ENCODE results near the gene ARL1.
"Not testable (repeated sequence)": the region's sequence is repeated elsewhere in the genome, so short reads cannot be mapped to it uniquely, and the experiment has no call there.

The ARL1 gene

DNA sequence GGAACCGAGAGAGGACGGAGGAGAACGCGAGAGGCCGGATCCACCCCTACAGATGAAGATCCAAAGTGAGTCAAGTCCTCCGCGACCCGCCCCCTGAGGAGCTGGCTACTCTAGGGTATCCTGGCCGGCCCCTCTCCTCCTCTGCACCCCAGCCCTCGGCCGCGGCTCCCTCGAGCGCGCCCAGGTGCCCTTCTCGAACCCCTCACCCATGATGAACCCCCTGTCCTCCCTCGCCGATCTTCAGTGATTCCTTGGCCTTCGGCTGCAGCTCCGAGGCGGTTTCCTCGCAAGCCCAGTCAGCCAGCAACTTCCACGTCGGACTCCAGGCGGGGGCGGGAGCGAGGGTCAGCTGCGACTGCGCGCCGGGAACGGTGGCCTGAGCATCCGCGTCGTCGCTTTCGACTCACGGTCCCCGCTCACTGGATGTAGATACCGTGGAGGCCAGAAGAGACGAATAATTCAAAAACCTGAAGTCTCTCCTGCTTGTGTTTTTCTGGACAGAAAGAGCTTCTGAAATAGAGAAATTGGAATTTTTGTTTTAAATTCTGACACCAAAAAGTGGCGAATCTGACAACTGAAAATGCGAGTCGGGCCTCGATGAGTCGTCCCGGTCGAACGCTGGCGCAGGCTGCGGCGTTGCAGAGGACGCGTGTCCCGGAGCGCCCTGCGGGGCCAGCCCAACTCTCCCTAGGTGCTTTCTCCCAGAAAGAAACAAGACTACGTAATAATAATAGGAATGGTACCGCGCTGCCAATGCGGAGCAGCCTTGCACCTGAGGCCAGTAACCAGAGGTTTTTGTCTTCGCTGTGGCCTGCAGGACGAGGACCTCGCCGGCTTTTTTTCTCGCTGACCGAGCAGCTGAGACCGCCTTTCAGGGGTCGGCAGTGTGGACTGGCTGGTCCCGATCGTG, at the start of gene ARL1:
Gene ARL1, minus strand, starts transcription at position 337 of the 910 bp plus-strand sequence. Its CDS starts 127 bp downstream, at position 210.
- peak; percentile 86 for DNase-seq

DNA sequence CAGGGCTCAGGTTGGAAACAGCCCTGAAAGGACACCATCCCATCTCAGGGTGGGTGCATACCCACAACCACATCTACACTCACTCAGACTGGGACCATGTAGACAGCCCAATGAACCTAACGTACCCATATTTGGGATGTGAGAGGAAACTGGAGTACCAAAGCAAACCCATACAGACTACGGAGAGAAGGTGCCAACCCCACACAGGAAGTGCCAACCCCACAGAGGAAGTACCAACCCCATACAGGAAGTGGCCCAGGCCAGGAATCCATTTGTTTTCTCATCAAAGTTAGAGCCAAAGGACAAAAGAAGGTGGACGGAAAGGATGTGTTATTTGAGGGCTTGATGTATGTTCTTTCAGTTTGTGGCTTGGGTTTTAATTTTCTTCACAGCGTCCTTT, 48.1 kb upstream of the ARL1 start:
- DNase-seq = no peak

DNA sequence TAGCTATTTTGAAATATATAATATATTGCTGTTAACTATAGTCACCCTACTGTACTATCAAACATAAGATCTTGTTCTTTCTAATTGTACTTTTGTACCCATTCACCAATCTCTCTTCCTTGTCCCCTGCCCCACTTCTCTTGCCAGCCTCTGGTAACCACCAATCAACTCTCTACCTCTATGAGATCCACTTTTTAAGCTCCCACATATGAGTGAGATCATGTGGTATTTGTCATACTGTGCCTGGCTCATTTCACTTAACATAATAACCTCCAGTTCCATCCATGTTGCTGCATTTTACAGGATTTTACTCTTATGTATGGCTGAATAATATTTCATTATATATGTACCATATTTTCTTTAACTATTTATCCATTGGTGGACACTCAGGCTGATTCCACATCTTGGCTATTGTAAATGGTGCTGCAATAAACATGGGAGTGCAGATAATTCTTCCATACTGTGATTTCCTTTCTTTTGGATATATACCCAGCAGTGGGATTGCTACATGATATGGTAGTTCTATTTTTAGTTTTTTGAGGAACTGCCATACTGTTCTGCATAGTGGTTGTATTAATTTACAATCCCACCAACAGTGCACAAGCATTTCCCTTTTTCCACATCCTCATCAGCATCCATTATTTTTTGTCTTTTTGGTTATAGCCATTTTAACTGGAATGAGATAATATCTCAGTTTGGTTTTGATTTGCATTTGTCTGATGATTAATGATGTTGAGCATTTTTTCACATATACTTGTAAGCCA, 34.1 kb upstream of the ARL1 start:
- no peak for DNase-seq

DNA sequence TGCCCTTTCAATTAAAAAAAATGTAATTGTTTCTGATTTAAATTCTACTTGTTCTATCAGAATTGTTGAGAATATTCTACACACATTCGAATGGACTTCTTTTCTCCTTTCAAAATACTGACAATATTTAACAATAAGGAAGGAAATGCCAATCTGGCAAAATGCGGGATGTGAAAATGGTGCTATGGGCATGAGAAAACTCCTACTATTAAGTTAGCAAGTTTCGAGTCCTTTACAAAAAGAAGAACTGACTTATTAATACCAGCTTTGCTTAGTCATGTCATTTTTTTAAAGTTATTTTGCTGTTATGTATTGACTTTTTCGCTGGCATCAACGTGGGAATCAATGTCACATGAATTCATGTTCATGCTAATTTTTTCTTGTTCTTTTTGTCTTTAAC, 31.7 kb upstream of the ARL1 start:
- DNase-seq = no peak

DNA sequence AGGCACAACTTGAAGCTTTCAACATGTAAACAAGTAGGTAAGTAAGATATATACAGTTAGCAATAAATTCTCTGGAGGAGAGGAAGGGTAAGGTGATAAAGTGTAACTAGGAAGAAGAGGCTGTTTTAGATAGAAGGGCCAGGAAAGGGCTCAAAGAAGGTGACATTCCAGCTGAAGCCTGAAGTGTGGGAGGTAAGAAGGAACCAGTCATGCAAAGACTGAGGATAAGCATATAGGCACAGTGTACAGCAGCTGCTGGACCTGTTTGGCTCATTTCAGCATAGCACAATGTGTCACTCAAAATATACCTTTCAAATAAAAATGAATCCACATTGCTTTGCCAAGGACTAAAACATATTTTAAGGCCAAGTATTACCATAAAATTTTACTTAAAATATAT, 28.6 kb upstream of the ARL1 start:
- no peak for DNase-seq

DNA sequence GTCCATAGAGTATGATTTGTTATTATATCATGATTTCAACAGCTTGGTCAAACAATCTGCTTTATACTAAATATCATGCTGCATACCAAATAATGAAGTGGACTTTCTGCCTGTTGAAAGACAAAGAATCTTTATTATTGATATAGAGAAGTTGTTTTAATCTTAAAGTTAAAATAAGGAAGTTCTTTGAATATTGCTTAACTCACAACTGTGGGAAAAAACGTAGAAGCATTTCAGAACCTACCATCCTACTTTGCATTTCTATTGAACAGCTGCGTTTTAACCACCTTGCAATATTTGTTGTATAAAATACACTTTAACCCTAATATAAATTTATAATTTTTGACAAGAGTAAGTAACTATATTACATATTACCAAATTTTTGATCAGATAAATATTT, 22.9 kb upstream of the ARL1 start:
- no peak for DNase-seq

DNA sequence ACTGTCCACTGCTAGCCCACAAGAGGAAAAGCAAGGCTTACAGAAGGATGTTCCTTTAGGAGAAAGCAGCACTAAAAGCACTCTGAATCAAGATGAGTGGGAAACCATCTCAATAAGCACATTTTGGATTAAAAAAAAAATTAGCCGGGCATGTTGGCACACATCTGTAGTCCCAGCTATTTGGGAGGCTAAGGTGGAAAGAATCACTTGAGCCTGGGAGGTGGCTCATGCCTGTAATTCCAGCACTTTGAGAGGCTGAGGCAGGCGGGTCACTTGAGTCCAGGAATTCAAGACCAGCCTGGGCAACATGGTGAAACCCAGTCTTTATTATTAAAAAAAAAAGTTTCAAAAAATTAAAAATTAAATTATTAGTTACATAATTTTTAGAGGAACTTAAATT, 17.0 kb upstream of the ARL1 start:
- no peak for DNase-seq

DNA sequence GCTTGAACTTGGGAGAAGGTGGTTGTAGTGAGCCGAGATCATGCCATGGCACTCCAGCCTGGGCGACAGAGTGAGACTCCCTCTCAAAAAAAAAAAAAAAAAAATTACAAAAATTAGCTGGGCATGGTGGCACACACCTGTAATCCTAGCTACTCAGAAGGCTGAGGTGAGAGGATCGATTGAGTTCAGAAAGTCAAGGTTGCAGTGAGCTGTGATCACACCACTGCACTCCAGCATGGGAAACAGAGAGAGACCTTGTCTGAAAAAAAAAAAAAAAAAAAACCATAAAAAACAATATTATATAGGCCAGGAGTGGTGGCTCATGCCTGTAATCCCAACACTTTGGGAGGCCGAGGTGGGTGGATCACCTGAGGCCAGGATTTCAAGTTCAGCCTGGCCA, 14.5 kb upstream of the ARL1 start:
- not testable (repeated sequence) for DNase-seq

DNA sequence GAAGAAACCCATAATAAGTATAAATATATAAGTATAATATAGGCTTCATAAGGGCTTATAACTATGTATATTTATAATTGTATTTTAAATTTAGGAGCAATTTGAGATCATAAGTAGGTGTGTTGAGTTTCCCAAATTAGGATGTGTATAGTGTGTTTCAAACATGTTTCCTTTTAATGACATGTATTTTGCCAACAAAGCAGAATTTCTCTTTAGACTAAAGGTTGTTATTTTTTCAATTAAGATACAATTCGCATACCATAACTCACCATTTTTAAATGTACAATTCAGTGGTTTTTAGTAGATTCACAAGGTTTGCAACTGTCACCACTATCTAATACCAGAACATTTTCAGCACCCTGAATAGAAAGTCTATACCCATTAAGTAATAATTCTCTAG, 7.7 kb upstream of the ARL1 start:
- no peak for DNase-seq

DNA sequence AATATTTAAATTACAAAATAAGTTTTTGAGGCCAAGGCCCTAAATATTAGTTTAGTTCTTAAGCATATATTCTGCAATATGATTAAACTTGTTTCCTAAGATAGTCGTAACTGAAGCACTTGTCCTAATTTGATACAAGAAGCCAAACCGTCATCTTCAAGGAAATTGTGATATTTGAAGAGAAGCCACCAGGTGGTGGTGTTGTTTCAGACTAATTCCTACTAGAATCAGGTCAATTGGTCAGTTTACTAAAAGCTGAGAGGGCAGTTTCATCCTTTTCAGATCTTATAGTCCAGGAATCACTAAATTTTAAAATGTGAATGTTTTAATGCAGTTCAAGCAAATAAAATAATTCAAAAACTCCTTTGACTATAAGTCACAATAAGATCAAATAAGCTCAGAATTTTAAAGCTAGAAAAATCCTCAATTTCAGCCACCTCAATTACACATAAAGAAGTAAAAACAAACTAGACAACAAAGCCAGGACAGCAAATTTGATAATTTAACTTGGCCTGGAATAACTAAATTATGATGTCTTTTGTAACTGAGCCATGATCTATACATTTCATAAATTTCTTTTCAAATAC, 7.1 kb upstream of the ARL1 start:
- DNase-seq = peak; percentile 72

DNA sequence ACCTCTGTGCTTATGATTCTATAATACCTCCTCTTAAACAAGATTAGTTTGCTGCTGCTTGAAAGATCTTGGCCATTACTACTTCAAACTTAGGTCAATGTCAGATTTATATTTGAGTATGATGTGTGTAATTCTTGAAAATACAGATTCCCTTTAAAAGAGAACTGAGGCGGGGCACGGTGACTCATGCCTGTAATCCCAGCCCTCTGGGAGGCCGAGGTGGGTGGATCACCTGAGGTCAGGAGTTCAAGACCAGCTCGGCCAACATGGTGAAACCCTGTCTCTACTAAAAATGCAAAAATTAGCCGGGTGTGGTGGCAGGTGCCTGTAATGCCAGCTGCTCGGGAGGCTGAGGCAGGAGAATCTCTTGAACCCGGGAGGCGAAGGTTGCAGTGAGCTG, 2.6 kb upstream of the ARL1 start:
- DNase-seq = not testable (repeated sequence)

DNA sequence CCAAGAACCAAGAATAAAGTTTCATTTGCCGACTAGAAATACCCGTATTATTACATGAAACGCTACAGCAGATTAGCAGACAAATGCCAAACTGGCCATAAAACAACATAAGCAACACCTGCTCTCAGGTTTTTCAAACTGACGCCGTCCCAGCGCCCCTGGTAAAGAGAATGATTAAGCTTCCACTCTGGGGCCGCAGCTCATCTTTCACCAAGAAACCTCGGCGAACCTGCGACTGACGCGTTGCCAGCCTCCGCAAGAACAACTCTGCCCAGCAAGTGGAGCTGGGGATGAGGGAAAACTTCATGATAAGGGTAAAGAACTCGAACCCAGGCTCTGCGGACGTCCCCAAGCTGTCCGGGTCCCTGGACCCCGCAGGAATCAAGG, 530 bp downstream of the ARL1 start:
- no peak for DNase-seq

DNA sequence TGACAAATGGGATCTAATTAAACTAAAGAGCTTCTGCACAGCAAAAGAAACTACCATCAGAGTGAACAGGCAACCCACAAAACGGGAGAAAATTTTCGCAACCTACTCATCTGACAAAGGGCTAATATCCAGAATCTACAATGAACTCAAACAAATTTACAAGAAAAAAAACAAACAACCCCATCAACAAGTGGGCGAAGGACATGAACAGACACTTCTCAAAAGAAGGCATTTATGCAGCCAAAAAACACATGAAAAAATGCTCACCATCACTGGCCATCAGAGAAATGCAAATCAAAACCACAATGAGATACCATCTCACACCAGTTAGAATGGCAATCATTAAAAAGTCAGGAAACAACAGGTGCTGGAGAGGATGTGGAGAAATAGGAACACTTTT, 16.4 kb downstream of the ARL1 start:
- DNase-seq = not testable (repeated sequence)

DNA sequence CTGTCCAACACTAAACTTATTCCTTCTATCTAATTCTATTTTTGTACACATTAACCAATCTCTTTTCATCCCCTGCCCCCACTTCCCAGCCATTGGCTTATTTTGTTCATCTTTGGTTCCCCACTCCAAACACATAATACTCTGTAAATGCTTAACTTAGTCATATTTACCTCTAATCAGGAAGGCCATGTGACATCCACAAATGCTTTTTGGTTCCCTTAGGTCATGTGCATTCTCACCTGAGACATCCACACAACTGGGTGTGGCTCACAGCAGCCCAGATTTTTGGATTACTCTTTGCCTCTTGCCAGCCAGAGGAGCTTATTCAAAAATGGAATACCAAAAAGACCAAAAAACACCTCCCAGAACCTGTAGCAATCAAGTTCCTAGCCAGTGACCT, 28.4 kb downstream of the ARL1 start:
- DNase-seq = no peak

DNA sequence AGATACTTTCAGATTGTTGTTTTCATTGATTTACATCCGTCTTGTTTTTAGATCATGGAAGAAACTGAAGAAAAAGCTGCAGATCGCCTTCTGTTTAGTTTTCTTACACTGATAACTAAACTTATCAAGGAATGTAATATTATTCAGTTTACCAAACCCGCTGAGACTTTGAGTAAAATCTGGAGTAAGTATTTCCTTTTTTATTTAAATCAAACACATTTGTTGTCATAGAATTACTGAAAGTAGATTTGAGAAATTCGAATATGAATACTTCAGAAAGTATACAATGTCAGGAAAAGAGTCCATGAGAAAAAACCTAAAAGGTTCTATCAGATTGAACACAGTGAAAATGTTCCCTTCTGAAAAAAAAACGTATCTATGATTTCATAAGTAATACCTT, 32.0 kb downstream of the ARL1 start:
- no peak for DNase-seq

DNA sequence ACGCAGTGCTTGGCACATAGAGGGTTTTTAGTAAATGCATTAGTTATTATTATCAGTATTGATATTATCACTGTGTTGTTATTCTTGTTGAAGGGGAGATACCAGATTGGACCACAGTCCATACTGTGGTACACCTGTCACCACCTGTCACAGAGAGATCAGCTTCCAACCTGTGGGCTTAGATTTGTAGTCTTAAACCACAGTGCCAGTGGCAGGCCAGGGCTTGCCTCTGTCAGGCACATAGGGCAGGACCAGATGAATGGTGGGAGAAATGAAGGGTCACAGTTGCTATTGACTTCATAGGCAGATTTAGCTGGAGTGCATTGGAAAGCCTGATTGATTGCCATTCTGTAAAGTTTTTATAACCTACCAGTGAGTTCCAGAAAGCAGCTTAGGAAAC, 35.1 kb downstream of the ARL1 start:
- DNase-seq = no peak

DNA sequence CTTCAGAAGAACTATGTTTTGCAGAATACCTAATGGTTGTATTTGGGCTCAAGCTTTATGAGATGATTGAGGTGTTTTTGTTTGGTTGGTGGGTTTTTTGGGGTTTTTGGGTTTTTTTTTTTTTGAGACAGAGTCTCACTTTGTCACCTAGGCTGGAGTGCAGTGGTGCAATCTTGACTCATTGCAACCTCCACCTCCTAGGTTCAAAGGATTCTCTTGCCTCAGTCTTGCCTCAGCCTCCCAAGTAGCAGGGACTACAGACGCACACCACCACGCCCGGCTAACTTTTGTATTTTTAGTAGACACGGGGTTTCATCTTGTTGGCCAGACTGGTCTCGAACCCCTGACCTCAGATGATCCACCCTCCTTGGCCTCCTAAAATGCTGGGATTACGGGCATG, 39.6 kb downstream of the ARL1 start:
- no peak for DNase-seq

DNA sequence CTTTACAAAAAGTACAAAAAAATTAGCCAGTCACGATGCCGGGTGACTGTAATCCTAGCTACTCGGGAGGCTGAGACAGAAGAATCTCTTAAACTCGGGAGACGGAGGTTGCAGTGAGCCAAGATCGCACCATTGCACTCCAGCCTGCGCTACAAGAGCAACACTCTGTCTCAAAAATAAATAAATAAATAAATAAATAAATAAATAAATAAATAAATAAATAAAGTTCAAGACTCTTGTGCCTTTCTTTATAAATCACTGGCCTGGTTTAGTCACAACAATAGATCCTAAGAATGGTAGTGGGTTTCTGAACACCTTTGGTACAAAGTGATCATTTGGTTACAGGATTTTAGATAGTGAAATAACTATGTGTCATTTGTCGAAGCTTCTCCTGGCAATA, 46.1 kb downstream of the ARL1 start:
- no peak for DNase-seq

DNA sequence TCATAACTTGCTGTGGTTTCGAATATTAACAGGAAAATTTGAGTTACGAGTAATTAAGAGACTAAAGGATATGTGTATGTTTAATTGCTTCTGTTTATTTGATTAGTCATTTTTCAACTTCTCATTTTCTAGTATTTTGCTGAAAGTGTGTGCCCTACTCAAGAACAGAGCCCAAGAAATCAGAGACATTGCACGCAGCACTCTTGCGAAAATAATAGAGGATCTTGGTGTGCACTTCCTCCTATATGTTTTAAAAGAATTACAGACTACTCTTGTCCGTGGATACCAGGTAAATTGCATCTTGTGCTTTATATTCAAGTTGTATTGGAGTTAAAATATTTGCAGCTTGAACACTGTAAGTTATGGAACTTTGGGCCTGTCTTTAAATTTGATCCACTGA, 50.8 kb downstream of the ARL1 start:
- no peak for DNase-seq

DNA sequence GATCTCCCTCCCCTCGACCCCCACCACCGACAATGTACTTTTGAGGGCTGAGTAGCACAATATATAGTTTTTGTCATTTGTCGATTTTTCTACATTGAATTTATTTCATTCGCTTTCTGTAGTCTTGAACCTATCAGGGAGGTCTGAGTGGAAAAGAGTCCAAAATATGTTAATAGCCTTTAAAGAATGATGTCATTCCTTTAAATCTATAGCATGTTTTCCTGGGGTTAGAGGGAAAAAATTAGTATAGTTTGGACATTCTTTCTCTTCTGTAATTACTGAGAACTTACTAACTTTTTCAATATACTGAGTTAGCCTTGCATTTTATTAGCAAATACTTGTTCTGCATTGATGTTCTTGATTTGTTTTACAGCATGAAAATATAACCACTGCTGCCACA, 55.9 kb downstream of the ARL1 start:
- DNase-seq = no peak

DNA sequence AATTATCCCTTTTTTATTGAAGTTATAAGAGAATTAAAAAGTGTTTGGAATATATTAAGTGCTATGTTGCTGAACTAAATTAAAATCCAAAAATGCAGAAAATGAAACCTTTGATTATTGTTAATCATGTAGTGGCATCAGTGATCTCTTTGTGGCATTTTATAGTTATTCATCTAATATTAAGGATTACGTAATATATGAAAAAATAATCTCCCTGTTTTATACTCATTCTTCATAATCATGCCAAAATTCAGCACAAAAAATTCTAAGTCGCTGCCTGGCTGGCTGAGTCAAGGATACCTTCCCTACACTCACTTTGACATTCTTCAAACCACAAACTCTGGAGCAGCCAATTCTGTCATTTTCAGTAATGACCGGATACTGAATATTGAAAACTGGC, 63.7 kb downstream of the ARL1 start:
- DNase-seq = no peak

All from hematopoietic multipotent progenitor cell treated with erythropoietin and hydrocortisone succinate and interleukin-3 and kit ligand, for 8 days (in vitro differentiated cells).